ENCODE measurements around the gene SLCO3A1.

SLCO3A1 gene

DNA sequence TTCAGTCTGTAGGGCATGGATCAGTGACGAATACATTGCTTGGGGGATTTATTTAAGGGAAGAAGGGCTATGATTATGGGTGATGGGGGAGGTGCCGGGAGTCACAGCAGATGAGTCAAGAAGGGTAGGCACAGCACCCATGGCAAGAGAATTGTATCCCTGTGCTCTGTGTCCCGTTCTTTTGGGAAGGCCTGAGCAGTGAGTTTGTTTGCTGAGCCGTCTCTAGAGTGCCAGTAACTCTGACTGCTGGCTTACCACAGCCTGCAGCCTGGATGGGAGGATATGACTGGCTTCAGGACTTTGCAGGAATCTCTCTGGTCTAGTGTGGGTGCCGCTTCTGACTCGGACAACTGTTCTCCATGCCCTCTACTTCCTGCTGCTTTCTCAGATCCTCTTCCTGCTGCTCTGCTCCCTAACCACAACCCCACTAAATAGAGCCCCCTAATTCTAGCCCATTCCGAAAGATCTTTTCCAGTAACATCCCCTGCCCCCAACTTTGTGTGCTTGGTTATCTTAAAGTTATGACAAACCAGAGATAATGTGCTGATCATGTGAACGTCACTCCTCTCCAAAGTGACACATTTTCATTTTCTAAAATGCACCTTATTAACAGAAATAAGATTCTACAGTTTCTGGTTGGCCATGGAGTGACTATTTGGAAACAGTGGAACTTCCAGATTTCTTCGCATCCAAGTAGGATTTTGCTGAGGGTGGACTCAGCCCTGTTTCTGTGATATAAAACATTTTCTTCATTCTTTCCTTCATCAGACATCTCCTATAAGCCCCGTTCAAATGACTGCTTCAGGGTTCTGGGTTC lies 239.0 kb downstream of the SLCO3A1 start:
- no peak for DNase-seq (ENCODE audit: low read depth in 4 of 4, low spot score in 1 of 4)

DNA sequence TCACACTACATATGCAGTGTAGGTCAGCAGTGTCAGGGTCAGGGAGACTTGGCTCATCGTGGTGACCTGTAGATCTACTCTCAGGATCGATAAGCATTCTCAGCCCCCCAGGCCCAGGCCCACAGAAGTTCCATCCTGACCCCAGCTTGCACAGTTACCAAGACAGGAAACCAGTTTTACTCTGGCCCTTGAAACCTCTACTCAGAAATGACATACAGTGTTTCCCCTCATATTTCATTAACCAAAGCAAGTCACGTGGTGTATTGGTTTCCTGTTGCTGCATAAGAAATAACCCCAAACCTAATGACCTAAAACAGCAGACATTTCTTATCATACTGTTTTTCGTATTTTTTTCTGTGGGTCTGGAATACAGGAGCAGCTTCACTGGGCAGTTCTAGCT lies 242.2 kb downstream of the SLCO3A1 start:
- no peak for DNase-seq (ENCODE audit: low read depth in 4 of 4, low spot score in 1 of 4)

DNA sequence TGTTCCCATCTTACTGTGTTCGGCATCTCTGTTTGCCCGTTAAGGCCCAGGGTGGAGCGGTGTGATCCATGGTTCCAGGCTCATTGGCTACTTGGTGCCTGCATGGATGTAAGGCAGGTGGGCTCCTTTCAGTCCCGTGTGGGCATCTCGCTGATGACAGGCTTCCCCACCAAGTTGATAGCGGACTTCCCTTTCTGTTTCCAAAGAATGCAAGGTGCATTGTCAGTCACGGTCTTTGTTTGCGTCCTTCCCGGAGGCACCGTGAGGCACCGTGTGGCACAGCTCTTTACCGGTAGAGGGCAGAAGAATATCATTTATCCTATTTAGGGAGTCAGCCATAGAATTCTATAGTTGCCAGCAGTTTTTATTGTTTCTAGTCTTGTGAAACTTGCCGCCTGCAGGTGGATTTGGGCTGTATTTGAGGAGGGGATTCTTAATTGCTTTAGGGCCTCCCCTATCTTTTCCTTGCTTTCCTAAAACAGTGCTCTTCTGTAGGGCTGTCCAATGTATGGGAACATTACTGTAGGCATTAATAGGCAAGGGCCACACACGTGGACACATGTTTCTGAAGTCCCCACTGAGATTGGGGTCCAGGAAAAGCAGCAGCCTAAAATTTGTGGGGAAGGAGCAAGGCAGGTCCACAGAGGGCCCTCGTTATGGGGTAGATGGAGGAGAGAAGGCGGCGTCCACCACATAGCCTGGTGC lies 244.1 kb downstream of the SLCO3A1 start:
- DNase-seq (ENCODE audit: low read depth in 4 of 4, low spot score in 1 of 4) = peak in 2 of 4 experiments; percentile 10 to 11

DNA sequence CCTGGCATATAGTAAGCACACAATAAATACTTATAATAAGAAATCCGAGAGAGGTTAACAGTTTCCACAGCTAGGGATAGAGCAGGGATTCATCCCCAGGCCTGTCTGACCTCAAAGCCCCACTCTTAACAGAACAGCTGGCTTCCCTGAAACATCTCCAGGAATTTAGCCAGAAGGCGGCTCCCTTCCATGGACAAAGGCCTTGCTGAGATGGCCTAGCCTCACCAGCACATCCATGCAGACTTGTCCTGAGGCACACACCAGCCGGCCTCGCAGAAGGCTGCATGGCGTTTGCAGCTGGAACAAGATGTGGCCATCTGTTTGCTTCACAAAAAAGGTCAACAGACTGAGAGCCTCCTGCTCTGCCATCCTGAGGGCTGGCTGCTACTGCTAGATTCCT lies 245.4 kb downstream of the SLCO3A1 start:
- no peak for DNase-seq (ENCODE audit: low read depth in 4 of 4, low spot score in 1 of 4)

DNA sequence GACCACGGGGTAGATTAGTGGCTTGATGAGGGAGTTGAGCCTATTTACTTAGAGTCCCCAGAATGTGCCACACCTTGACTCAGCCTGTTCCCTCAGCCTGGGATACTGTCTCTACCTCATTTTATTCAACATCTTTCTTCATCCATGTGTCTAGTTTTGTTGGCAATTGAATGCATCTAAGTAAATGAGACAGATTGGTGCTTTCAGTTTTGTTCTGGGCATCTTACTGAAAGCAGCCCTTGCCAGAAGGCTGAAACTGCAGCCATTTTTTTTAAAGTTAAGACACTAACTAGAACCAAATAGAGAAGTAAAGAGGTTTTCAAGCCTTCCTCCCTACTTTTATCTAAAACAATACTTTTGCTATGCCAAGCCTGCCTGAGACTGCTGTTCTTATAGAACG lies 246.8 kb downstream of the SLCO3A1 start:
- DNase-seq (ENCODE audit: low read depth in 4 of 4, low spot score in 1 of 4) = no peak

DNA sequence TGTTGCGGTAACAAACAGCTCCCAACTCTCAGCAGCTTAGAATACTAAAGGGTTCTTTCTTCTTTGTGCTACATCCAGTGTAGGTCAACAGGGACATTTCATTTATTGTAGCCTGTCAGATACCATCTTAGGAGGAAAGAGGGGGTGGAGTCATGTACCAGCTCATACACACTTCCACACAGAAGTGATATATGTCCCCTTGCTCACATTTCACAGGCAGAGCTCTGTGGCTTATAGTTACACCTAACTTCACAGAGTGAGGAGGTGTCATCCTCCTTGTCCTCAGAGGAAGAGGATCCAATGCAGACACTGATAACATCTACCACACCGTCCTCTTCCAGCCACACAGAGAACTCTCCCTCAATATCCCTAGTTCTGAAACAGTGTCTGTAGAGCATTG lies 247.2 kb downstream of the SLCO3A1 start:
- DNase-seq (ENCODE audit: low read depth in 4 of 4, low spot score in 1 of 4) = no peak

DNA sequence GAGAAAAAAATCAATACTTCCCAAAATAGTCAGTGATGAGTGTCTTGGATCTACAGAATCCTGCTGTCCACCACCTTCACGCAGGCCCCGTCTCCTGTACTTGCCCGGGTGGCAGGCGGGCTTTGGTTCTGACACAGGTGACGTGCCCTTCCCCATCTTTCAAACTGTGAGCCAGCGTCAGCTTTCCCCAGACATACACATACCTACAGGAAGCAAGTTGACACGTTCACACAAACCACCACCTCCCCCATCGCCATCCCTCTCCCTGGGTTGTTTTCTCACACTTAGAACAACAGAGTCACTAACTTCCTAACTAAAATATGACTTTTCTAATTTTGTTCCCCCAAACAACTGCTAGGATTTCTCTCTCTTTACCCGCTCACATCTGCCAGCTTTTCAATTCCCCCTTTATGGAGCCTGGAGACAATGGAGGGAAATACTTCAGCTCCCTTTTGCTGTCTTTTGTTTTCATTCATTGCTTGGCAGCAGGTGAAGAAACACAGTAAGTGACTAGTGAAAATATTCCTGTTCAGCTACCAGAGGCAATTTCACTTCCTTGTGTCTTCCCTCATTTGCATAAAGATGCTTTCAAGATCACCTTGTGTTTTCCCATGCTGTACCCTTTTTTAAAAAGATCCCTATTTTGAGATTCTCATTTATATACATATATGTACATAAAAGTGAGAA lies 248.3 kb downstream of the SLCO3A1 start:
- no peak for DNase-seq (ENCODE audit: low read depth in 4 of 4, low spot score in 1 of 4)

DNA sequence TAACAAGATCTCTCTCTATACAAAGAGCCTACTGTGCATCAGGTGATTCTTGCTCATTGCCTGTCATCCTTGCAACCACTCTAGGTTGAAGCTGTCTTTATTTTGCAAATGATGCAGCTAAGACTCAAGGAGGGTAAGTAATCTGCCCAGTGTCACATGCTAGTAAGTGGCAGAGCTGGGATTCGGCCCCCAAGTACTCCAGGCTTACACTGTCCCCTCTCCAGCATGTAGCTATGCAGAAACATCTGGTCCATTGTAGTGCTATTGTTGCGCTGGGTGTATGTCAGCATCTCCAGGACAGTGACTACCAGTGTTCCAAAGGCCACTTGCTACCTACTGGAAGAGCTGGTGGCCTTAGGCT lies 248.9 kb downstream of the SLCO3A1 start:
- DNase-seq (ENCODE audit: low read depth in 4 of 4, low spot score in 1 of 4) = no peak

DNA sequence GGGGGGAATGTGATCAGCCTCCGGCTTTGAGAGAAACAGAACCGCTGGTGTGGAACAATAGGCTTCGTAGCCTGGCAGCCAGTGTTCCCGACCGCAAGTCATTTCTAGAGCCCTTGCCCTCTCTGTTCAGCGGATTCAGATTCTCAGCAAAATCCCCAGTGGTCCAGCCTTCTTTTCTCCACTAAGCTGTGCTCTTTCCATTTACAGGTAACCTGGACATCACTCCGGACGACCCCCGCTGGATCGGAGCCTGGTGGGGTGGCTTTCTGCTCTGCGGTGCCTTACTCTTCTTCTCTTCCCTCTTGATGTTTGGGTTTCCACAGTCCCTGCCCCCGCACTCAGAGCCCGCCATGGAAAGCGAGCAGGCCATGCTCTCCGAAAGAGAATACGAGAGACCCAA lies 250.6 kb downstream of the SLCO3A1 start:
- no peak for DNase-seq (ENCODE audit: low read depth in 4 of 4, low spot score in 1 of 4)

DNA sequence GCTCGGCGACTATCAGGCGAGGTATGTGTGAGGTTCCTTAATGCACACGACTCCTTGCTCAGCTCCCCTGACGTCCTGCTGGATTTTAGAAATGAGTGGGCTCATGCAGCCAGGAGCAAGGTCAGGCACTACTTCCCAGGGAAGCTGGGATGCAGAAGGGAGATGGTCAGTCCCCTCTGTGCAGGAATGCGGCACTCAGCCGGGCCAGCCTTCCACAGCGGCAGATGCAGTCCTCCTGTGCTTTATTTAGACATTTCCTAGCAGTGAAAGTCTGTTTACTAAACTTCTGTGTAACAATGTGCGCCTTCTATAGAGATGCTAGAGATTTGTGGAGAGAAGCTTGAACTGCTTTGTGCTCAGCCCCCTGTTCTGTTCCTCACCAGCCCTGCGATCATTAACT lies 252.1 kb downstream of the SLCO3A1 start:
- no peak for DNase-seq (ENCODE audit: low read depth in 4 of 4, low spot score in 1 of 4)

DNA sequence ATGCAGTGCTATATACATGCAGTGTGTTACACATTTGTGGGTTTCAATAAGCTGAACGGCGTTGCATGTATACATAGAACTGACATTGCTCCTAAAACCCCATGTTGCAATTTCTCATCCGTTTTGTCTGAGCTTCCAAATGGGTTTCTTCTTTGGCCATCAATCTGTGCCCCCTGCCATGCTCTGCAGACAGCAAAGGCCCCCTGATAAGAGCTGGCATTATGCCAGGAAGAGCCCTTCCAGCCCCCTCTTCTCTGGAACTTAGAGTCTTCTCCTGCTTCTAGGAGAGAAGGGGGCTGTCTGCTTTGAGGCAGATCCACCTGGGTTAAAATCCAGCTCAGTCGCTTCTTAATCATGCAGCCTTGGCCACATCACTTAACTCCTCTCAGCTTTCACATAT lies 254.0 kb downstream of the SLCO3A1 start:
- DNase-seq (ENCODE audit: low read depth in 4 of 4, low spot score in 1 of 4) = no peak

DNA sequence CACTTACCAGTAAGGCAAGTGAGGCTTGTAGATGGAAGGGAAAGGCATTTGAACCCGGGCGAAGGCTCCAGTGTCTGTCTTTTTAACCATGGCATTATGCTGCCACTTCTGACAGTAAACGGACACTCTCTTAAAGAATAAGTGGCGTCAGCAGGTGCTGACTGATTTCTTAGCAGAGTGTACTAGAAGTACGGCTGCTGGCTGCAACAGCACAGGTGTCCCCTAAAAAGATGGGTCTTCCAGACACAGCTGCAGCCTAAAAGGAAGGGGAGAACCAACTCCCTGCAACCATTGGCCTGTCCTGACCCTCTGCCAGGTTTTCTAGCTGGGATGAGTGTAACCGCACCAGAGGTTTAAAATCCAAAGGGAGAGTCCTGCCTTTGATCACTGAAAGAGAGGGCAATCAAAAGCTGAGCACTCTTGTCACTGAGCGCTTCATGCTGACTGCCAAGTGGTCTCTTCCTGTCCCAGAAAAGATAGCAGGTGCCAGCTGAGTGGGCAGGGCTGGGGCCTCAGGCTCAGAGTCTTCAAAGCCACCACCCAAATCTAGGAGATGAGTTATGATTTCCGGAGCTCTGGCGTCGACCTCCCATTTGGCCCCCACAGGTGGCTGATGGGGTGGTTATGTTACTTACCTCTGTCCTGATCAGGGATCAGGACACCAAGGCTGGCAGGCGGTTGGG lies 255.8 kb downstream of the SLCO3A1 start:
- DNase-seq (ENCODE audit: low read depth in 4 of 4, low spot score in 1 of 4) = no peak

DNA sequence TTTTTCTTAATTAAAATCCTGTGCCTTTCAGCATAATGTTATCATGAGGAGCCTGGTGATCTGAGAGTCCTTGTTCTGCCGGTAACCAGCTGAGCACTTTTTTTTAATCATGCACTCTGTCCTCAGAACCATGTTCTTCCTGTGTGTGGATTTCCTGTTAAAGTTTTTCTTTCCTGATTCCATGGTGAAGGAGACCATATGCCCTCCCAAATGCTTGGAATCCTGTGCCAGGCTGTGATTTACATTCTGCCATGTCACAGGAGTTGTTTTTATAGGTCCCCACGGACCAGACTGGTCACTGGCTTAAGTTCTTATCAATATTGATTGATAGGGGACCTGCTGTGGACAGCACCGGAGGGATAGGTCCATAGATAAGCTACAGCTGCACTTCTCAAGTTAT lies 257.8 kb downstream of the SLCO3A1 start:
- DNase-seq (ENCODE audit: low read depth in 4 of 4, low spot score in 1 of 4) = no peak

DNA sequence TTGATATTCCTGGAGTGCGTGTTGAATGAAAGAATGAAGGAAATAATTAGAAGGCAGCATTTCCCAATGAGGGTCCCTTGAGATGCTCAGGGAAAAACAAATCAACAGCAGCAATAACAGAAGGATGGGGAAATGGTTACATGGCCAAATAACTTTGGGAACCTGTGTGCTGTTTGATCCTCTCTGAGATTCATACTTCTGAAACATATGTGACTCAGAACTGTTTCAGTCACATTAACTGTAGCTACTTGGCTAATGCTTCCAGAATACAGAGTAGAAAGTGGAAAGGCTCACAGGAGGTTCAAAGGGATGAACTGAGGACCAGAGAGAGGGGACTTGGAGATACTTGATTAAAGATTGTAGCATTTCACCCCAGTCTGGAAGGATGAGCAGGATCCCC lies 258.2 kb downstream of the SLCO3A1 start:
- DNase-seq (ENCODE audit: low read depth in 4 of 4, low spot score in 1 of 4) = no peak

DNA sequence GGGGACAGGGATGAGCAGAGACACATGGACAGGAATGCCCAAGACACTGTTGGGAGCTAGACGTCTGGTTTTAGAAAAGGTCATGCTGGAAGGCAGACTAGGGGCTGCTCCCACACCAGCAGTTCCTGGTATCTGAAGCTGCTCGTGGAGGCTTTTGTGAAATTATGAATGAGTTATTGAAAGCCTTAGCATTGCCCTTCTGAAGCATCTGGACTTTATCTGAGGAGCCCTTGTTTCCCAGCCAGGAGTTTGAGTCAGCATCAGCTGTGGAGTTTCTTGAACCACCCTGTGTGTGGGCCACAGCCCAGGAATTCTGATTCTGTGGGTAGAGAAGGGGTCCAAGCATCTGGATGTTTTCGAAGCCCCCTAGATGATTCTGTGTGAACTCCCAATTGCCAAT lies 258.7 kb downstream of the SLCO3A1 start:
- DNase-seq (ENCODE audit: low read depth in 4 of 4, low spot score in 1 of 4) = no peak

DNA sequence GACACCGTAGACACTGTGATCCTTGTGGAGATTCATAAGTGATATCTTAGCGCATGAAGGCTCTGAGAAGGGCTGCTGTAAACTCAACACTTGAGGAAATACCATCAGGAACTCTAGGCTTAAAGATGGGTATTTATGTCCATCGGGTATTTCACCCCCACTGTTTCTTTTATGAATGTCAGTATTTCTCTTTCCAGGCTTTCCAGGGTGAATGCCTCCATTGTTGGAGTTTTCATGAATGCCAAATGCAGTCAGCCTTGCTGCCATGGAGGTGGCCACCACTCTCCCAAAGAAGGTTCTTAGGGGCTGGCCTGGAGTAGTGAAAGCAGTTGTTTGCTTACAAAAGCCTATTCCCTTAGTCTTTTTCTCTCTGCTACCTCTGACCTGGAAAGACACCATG lies 259.2 kb downstream of the SLCO3A1 start:
- DNase-seq (ENCODE audit: low read depth in 4 of 4, low spot score in 1 of 4) = no peak

DNA sequence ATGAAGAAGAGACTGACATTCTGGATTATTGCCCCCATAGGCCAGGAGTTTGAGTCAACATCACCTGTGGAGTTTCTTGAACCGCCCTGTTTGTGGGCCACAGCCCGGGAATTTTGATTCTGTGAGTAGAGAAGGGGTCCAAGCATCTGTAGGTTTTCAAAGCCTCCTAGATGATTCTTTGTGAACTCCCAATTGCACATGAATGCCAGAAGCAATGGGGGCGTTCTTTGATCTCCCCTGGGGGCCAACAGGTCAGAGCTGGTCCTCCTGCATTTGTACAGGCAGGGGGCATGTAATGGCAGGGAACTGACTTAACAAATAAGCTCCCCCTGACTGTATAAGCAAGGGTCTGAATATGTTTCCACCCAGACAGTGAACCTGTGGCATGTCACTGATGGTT lies 260.3 kb downstream of the SLCO3A1 start:
- DNase-seq (ENCODE audit: low read depth in 4 of 4, low spot score in 1 of 4) = no peak

DNA sequence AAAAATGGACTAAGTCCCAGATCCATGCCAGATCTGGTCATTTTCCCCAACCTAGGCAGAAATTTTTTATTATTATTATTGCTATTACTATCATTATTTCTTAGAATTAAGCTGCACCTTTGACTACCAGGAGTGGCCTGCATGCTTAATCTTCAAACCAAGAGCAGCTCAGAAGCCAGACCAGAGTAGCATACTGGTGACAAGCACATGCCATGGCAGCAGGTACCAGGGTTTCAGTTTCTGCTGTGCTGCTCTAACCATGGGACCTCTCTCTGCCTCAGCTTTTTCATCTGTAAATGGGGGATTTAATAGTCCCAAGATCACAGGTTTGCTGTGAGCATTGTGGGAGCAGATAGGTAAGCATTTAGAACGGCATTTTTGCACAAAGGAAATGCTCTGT lies 262.3 kb downstream of the SLCO3A1 start:
- no peak for DNase-seq (ENCODE audit: low read depth in 4 of 4, low spot score in 1 of 4)

DNA sequence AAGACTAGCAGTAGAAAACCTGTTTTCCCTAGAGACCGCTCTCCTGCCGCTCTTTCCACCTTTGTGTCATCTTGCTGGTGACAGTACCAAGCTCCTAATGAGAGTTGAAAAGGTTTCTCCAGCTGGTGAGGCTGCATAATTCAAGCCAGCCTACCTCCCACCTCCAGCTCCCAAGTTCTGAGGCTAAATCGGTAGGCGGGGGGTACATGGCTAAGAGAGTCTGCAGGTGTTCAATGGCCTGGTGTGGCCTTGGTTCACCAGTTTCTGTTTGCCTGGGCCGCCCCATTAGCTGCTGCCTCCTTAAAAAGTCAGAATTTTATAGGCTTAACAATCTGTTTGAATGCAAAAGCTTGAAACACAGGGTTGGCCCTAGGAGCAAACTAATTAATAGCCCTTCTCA lies 262.8 kb downstream of the SLCO3A1 start:
- no peak for DNase-seq (ENCODE audit: low read depth in 4 of 4, low spot score in 1 of 4)

DNA sequence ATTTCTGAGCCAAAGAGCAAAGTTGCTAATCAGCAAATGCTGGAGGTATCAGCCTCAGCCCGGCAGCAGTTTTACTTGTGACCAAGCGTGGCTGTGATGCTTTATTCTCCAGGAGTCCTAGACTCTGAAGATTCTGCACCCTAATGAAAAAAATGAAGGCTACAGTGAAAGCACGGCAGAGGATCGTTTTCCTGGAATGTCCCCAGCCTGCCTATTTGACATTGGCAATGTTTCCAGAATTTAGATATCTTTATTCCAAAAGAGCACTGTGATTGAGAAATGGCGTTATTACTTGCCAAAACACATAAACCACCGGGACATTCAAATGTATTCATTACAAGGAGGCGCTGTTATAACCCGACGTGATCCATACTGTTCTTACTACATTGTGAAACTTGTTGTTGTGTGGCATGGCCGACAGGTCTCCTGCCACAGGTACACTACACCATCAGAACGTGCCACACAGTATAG lies 263.8 kb downstream of the SLCO3A1 start:
- no peak for DNase-seq (ENCODE audit: low read depth in 4 of 4, low spot score in 1 of 4)

DNA sequence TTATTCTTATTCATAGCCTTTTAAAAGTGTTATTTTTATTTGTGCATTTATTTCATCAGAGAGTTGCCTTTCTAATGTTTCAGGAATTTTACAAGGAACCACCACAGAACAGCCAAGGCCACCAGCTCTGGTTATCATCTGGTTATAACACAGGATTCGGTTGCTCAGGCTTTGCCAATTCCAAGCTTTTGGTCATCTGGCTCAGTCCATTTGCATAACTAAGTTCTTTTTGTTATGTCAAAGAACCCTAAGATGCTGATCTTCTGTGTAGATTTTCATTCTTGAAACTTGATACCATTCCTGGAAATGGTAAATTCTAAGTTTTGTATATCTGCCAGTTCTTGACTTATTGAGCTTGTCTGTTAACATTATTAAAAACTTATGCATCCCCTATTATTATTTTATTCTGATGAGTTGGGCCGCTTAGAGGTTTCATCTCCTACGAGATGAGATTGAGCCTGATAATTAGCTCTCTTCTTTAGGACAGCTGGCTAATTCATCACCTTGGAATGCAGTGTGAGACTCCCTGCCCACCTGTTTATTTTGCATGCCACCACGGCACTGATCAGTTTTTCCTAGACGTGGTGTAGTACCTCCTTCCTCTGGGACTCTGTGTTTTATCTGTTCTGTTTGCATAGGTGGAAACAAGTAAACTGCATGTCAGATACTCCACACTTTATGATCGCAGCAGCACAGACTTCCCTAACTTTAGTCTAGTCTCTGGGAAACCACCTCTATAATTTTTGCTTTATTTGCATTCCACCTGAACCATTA lies 264.8 kb downstream of the SLCO3A1 start:
- DNase-seq (ENCODE audit: low read depth in 4 of 4, low spot score in 1 of 4) = no peak

Measured in stimulated activated CD4-positive, alpha-beta T cell treated with anti-CD3 and anti-CD28 coated beads, Interleukin-1b, Interleukin-23, amount 100 ng/mL, for 24 hours (primary cell).